Endometrium (tissue), 2 donors: Measurements from ENCODE around the gene FAM163B.

Experiments used
- FAIRE-seq: peaks from 2 replicates; lab custom pipeline; 2012; peaks lifted over from hg19 to GRCh38; lab: Jason Lieb, UNC
- donor health status: control.
- donor health status: control.

FAM163B gene

DNA sequence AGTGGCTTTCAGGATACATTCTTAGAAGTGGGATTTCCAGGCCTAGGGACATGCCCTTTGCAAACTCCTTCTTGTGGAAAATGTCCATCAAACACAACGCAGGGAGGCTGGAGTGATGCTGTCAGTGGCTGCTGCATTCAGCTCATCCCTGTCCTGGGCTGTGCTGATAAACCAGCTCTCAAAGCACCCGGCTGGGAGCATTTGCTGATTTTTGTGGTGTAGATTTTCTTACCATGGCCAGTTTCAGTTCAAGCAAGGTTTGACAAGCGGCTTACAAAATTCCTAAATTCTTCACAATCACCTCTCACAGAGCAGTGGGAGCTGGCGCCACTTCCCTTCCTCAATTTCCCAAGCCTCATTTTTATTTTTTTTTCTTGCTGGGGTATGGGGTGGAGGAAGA is 28.2 kb downstream of the FAM163B start:
- FAIRE-seq: no peak

GRCh38 chr9:133580419-133580738 is 28.8 kb downstream of the FAM163B start:
- FAIRE-seq: no peak

DNA sequence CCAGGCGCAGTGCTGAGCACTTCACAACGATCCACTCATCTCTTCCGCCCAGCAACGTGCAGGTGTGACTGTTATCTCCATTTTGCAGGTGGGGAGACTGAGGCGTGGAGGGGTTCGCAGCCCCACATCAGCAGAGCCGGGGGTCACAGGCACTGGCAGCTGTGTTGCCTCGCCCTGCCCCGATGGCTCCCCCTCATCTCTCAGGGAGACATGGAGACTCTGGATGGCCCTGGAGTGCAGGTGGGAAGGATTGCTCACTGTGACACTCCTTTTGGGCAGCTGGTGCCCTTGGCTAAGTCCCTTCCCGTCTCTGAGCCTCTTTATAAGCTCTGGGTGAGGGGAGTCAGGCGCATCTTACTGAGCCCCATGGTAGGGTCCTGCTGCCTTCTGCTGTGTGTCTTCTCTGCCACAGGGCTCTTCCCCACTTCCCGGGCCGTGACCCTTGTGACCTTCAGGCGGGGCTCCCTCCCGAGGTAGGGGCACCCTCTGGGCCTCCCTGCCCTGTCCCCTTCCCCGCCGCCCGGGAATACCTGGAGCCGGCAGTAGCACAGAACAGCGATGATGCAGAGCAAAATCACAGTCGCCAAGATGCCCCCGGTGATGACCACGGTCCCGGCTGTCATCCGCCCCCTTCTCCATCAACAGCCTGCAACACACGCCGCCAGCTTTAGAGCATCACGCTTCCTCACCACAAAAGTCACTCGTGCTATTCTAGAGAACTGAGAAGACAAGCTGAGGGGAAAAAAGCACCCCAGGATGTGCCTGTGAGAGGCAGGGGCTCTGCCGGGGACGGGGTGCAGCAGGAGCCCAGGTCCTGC is 29.4 kb downstream of the FAM163B start:
- FAIRE-seq: no peak

DNA sequence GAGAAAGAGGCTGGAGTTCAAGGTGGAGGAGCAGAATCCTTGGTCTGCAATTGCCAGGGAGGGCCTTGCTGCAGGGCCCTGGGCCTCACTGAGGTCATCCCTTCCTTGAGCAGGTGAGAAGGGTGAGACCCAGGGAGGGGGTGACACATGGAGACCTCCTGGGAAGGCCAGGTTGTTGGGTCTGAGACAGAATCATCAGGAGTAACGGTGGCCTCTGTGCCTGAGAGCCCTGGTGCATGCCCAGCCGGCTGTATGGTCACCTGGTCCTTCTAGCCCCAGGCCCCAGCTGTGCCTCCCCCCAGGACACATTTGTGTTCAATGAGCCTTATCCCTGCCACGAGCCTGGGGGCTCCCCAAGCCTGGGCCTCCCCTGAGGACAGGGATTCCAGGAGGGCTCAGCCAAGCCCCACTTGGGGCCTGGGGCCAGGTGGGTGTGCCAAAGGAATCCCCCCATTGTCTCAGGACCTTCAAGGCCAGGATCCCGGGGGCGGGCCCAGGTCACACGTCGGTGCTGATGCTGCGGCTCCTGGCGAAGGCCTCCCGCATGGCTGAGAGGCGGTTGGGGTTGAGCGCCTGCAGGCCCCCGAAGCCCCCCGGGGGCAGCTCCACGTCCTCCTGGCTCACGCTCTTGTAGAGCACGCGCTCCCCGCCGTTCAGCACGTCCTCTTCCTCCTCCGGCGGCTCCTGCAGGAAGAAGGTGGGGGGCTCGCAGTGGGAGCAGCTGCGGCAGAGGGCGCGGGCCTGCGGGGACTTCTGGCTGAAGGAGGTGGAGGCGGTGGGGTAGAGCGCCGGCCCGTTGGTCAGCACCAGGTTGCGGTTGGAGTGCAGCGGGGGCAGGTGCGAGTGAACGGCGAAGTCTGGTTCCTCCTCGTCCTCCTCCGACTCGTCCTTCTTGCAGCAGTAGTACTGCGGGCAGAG is 30.4 kb downstream of the FAM163B start:
- no peak for FAIRE-seq

GRCh38 chr9:133577737-133578112 is 31.5 kb downstream of the FAM163B start:
- no peak for FAIRE-seq

DNA sequence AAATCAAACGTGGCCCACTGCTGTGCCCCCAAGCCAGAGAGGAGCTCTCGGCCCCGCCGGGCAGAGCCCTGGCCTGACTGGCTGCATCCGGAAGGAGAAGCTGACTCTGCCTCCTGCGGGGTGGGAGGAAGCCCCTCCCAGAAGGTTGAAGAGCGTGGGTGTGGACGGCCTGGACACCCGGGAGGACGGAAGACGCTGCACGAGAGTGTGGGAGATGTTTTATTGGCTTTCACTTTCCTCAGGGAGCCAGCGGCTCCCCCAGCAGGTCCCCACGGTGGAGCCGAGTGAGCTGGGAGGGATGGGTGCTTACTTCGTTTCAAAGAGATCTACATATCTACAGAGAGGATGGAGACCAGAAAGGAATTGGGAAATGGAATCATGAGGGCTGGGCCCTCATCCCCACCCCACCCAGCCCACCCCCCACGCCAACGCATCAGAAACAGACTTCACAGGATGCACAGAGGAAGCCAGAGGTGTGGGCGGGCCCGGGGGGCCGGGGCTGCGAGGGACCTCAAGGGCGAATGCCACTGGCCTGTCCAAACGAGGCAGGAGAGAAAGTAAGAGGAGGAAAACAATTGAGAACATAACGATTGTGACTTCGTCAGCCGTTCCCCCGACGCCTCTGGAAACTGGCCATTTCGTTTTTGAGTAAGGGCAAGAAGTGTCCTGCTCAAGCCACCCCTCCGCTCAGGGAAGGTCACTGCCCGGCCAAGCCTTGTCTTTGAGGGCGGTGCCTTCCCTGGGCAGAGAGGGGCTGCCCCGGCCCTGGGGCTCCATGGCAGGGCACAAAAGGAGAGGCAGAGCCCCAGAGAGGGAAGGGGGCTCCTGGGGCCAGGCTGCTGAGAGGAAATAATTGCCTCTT is 32.1 kb downstream of the FAM163B start:
- no peak for FAIRE-seq

DNA sequence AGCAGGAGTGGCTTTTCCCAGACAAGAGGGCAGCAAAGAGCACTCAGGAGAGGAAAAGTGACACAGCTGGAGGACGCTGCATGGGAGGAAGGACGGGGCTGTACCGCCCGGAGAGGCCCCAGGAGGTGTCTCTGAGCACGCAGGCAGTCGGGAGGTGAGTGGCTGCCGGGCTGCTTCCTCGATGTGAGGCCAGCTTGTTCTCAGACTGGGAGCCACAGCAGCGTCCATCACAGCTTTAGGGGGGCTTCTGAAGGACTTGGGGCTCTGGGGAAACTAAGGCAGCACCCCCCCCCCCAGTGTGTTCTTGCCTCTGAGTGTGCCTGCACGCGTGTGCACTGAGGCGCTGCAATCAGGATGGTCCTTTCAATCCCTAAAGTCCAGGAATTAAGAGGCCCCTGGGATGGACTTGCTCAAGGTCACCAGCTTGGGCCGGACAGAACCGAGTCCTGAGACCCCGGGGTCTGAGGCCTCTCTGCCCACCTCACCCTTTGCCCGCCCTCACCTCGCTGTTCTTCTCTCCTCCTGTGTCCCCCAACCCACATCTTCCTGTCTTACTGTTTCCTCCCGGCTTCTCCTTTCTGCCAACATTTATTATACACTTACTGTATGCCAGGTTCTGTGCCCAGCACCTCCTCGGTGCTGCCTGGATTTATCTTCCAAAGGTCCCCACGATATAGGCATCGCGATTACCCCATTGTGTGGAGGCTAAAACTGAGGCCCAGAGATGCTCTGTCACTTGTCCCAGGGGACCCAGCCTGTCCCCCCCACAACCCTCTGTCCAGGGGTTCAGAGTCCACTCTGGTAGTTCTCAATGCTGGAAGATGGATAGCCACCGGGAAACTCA is 32.9 kb downstream of the FAM163B start:
- no peak for FAIRE-seq

- no peak for FAIRE-seq
These were observed 33.8 kb downstream of the FAM163B start for GRCh38 chr9:133575186-133576030.

DNA sequence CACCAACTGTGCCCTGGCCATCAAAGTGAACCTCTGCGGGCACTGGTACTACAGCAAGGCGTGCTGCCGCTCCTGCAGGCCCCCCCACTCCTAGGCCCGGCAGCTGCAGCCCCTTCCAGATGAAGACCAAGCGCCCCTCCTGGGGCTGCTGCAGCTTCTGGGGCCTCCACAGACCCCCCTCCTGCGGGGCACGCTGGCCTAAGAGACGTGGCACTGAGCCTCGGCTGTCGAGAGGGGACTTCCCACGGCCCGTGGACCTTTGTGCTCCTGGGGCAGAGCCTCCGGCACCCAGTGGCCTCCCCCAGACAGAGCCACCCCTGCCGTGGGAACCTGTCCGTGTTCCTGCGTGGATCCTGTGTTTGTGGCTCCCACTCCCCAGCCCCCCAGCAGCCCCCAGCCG is 34.4 kb downstream of the FAM163B start:
- FAIRE-seq: no peak

GRCh38 chr9:133573791-133574515 is 35.2 kb downstream of the FAM163B start:
- no peak for FAIRE-seq

- FAIRE-seq: no peak
These were observed 36.3 kb downstream of the FAM163B start for GRCh38 chr9:133572821-133573361.

DNA sequence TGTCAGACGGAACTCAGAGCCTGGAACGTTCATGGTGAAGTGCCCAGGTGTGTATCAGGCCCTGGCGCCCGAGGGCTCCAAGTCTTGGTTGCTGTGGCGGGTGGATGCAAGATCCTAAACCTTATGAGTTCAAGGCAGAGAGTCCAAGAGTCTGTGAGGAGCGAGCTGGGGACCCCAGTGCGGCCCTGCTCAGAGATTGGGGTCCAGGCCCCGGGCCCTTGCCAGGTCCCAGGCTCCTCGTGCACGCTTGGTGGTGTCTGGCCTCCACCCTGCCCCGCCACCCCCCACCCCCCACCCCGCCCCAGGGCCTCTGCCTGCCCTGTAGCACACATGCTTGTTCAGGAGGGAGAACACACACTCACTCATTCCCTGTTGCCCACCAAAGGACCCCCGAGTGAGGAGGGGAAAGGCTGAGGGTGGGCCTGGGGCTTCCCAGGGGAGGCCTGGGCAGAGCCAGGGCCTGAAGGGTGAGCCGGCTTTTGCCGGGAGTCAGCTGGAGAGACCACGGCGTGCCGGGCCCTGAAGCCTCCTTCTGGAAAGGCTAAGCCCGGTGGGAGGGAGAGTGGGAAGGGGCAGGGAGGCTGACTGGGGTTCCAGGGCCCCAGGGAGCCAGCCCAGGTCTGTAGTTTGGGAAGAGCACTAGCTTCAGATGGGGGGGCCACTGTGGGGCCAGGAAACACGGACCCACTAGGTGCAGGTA is 37.1 kb downstream of the FAM163B start:
- FAIRE-seq: no peak

- FAIRE-seq: no peak
These were observed 37.7 kb downstream of the FAM163B start for GRCh38 chr9:133571391-133571890.

DNA sequence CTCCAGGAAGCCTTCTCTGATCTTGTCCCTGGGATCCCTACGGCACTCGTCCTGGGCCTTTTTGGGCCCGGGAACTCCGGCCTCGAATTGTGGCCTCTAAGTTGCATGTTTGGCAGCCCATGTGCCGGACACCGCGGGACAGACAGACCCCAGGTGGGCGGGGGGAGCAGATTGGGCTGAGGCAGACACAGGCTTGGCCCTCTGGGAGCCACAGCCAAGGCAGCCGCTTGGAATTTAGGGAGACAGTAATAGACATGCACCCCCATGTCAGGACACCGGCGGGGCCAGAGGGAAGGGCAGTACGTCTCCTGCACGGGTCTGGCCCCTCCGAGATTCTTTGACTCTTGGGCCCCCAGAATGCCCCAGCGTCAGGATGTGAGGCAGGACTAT is 38.5 kb downstream of the FAM163B start:
- FAIRE-seq: no peak

DNA sequence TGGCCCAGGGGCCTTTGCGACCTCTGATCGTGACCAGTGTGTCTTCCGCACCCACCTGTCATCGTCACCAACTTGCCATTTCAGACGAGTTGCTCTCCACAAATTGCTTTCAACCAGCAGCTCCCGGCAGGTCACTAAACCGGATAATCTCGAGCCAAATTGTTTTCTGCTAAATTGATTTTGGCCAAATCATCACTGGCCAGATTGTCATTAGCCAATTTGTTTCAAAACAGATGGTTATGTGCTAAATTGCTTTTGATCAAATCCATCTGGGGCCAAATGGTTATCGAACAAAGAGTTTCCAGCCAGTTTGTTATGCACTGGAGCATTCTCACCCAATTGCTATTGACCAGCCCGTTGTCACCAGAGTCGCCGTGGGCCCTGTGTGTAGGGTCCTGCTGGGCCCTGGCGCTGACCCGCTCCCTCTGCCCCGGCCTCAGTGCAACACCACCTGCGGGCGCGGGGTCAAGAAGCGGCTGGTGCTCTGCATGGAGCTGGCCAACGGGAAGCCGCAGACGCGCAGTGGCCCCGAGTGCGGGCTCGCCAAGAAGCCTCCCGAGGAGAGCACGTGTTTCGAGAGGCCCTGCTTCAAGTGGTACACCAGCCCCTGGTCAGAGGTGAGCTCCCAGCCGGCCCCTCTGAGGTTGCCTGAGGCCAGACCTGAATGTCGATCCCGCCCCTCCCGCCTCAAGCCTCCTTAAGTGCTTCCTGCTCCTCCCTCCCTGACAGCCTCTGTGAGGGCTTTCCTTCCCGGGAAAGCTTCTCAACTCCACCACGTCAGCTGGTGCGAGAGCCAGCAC is 39.1 kb downstream of the FAM163B start:
- no peak for FAIRE-seq

DNA sequence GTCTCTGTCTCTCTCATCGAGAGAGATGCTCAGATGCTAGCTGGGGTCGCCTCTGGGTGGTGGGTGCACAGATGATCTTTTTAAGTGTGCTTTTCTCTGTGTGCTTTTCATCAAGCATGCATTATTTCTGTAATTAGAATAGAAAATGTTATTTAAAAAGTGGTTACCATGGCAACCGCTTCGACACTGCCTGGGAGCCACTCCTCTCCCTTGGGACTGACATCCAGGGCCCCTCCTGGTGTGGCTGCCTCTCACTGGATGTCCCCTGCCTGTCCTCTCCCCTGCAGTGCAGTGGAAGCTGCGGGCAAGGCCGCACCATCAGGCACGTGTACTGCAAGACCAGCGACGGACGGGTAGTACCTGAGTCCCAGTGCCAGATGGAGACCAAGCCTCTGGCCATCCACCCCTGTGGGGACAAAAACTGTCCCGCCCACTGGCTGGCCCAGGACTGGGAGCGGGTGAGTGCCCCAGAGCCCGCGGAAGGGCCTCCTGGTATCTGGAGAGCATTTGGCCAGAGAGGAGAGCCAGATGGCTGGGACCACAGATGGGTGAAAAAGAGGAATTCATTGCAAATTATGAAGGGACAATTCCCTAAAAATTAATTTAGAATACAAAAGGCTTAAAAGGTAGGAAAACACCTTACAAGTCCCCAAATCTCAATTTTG is 39.9 kb downstream of the FAM163B start:
- no peak for FAIRE-seq

- FAIRE-seq: no peak
These were observed 41.0 kb downstream of the FAM163B start for GRCh38 chr9:133568186-133568585.
